ENCODE measurements around the gene ANKRD11.

The ANKRD11 gene

GRCh38 chr16:89288966-89289365 is 201.4 kb downstream of the ANKRD11 start:
- H3K79me2 ChIP-seq (ENCODE audit: low read length) = peaks cover 9% of the 10 kb centered on the region; the same call in 1 of the 2 replicates
- TF ChIP-seq, protein P1, sequence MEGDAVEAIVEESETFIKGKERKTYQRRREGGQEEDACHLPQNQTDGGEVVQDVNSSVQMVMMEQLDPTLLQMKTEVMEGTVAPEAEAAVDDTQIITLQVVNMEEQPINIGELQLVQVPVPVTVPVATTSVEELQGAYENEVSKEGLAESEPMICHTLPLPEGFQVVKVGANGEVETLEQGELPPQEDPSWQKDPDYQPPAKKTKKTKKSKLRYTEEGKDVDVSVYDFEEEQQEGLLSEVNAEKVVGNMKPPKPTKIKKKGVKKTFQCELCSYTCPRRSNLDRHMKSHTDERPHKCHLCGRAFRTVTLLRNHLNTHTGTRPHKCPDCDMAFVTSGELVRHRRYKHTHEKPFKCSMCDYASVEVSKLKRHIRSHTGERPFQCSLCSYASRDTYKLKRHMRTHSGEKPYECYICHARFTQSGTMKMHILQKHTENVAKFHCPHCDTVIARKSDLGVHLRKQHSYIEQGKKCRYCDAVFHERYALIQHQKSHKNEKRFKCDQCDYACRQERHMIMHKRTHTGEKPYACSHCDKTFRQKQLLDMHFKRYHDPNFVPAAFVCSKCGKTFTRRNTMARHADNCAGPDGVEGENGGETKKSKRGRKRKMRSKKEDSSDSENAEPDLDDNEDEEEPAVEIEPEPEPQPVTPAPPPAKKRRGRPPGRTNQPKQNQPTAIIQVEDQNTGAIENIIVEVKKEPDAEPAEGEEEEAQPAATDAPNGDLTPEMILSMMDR (IDR thresholded peaks at IDR 0.05; ENCODE audit: low read length) = no peak
- TF ChIP-seq EZH2 (optimal IDR thresholded peaks at IDR 0.05; ENCODE audit: low read depth, low read length) = no peak
- TF ChIP-seq EZH2phosphoT487 (IDR thresholded peaks at IDR 0.05; ENCODE audit: low read length) = no peak
- H3F3A ChIP-seq (ENCODE audit: insufficient read depth, low read length) = no peaks in the 10 kb centered on the region
- no peak overlapping the region for H3K4me2 ChIP-seq (ENCODE audit: low read depth, low read length)
- no peaks in the 10 kb centered on the region for H3K9me3 ChIP-seq (replicated peaks; ENCODE audit: insufficient read depth, low read length)
- H3K4me1 ChIP-seq (ENCODE audit: low read length) = no peaks in the 10 kb centered on the region
- H3K9ac ChIP-seq (ENCODE audit: low read length) = no peak overlapping the region
- no peak for DNase-seq
- no peaks in the 10 kb centered on the region for H3K36me3 ChIP-seq (replicated peaks; ENCODE audit: insufficient read depth, low read length)
- no peaks in the 10 kb centered on the region for H3K27me3 ChIP-seq (replicated peaks; ENCODE audit: insufficient read depth, low read length)
- no peaks in the 10 kb centered on the region for H3K9me2 ChIP-seq (replicated peaks; ENCODE audit: insufficient read depth, low read length)
- H2AFZ ChIP-seq (ENCODE audit: low read length) = no peak overlapping the region
- H3K27ac ChIP-seq (ENCODE audit: low read length) = no peak overlapping the region
- H4K20me1 ChIP-seq (ENCODE audit: insufficient read depth, low read length) = no peaks in the 10 kb centered on the region
- no peak overlapping the region for H3K4me3 ChIP-seq (ENCODE audit: low read length)

- Histone ChIP-seq H3K27me3 (replicated peaks; ENCODE audit: insufficient read depth, low read length) (no peaks in the 10 kb centered on the region), H3F3A (ENCODE audit: insufficient read depth, low read length) (no peaks in the 10 kb centered on the region), H3K4me2 (ENCODE audit: low read depth, low read length) (no peak overlapping the region), H4K20me1 (ENCODE audit: insufficient read depth, low read length) (no peaks in the 10 kb centered on the region), H3K4me3 (ENCODE audit: low read length) (no peak overlapping the region), H3K9ac (ENCODE audit: low read length) (no peak overlapping the region), H2AFZ (ENCODE audit: low read length) (no peak overlapping the region), H3K27ac (ENCODE audit: low read length) (no peak overlapping the region), H3K9me3 (replicated peaks; ENCODE audit: insufficient read depth, low read length) (no peaks in the 10 kb centered on the region), H3K36me3 (replicated peaks; ENCODE audit: insufficient read depth, low read length) (no peaks in the 10 kb centered on the region), H3K4me1 (ENCODE audit: low read length) (no peaks in the 10 kb centered on the region), H3K79me2 (ENCODE audit: low read length) (peaks cover 6% of the 10 kb centered on the region; the same call in 1 of the 2 replicates), H3K9me2 (replicated peaks; ENCODE audit: insufficient read depth, low read length) (no peaks in the 10 kb centered on the region)
- TF ChIP-seq EZH2phosphoT487 (IDR thresholded peaks at IDR 0.05; ENCODE audit: low read length) (no peak), EZH2 (optimal IDR thresholded peaks at IDR 0.05; ENCODE audit: low read depth, low read length) (no peak)
- TF ChIP-seq, protein P1 (IDR thresholded peaks at IDR 0.05; ENCODE audit: low read length) = no peak
- DNase-seq = no peak
Measured at GRCh38 chr16:89288577-89288844, 201.8 kb downstream of the ANKRD11 start.

DNA sequence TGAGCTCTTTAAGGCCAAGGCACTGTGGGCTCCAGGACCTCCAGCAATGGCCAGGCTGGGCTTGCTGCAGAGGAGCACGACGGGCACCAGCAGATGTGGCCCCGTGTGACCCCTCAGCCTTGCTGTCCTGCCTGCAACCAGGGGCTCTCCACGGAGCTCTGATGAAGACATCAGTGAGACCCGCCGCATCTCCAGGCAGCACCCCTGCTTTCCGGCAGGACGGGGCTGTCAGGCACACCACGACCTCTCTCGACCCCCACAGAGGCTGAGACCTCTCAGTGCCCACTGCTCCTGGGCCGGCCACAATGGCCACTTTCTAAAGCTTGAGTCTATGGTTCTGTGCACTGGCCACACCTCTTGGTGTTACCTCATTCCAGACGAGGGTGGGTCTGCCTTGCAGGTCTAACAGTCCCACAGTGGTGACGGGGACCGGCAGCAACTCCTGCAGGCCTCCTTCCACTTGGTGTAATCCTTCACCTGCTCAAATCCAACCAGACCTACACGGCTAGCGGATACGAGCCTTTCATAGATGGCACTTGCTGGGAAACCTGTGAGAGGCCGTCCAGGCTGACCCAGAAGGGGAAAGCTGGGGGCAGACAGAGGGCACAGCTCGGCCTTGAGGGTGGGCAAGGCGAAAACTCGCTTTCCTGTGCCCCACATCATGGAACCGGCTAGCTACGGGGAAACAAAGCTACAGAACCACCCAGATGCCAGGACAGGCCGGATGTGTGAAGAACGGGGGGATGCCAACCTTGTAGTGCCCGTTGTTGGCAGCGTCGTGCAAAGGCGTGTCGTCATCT is 202.4 kb downstream of the ANKRD11 start:
- Histone ChIP-seq H4K20me1 (ENCODE audit: insufficient read depth, low read length) (no peaks in the 10 kb centered on the region), H3K4me2 (ENCODE audit: low read depth, low read length) (no peak overlapping the region), H3K27me3 (replicated peaks; ENCODE audit: insufficient read depth, low read length) (no peaks in the 10 kb centered on the region), H3F3A (ENCODE audit: insufficient read depth, low read length) (no peaks in the 10 kb centered on the region), H3K9ac (ENCODE audit: low read length) (no peak overlapping the region), H2AFZ (ENCODE audit: low read length) (no peak overlapping the region), H3K9me2 (replicated peaks; ENCODE audit: insufficient read depth, low read length) (no peaks in the 10 kb centered on the region), H3K9me3 (replicated peaks; ENCODE audit: insufficient read depth, low read length) (no peaks in the 10 kb centered on the region), H3K4me3 (ENCODE audit: low read length) (no peak overlapping the region), H3K27ac (ENCODE audit: low read length) (no peak overlapping the region), H3K36me3 (replicated peaks; ENCODE audit: insufficient read depth, low read length) (no peaks in the 10 kb centered on the region), H3K4me1 (ENCODE audit: low read length) (no peaks in the 10 kb centered on the region), H3K79me2 (ENCODE audit: low read length) (peaks cover 6% of the 10 kb centered on the region; the same call in 1 of the 2 replicates)
- no peak for DNase-seq
- no peak for TF ChIP-seq EZH2phosphoT487 (IDR thresholded peaks at IDR 0.05; ENCODE audit: low read length)
- TF ChIP-seq, protein P1 (IDR thresholded peaks at IDR 0.05; ENCODE audit: low read length) = no peak
- TF ChIP-seq EZH2 (optimal IDR thresholded peaks at IDR 0.05; ENCODE audit: low read depth, low read length) = no peak

Measured in MM.1S (cell line).